ENCODE measurements around the gene PDLIM5.
"Not testable (repeated sequence)": the region's sequence is repeated elsewhere in the genome, so short reads cannot be mapped to it uniquely, and the experiment has no call there.

Gene PDLIM5

DNA sequence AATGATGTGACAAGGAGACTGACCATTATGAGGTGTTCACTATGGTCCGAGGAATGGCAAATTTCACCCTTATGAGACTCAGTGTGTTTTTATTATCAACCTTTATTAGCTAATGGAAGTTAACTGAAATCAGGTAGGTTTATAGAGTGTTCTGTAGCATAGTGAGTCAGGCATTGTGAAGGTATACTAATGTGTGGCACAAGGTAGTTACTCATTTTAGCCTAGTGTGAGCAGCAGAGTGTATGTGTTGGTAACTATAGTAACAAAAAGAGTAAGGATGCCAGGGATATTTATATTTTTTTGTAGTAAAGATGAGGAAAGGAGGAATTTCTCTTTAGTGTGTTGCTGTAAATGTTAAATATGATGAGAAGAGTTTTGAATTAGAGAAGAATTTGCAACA is 12.0 kb downstream of the PDLIM5 start:
- DNase-seq: no peak

DNA sequence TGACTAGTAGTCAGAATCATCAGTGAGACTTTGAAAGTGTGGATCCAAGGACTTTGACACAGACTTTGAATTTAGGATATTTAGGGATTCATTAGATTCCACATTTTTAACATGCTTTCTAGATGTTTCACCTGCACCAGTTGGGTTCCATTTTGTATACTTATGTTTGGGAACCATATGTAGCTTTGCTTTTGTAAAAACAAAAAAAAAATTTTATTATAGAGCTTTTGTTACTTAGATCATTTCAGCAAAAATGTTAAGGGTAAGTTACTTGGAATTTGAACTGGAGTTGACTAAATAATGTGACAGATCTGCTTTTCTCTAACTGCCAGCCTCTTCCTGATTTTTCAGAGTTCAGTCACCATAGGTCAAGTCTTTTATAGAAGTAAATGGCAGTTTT is 14.6 kb downstream of the PDLIM5 start:
- DNase-seq: no peak

DNA sequence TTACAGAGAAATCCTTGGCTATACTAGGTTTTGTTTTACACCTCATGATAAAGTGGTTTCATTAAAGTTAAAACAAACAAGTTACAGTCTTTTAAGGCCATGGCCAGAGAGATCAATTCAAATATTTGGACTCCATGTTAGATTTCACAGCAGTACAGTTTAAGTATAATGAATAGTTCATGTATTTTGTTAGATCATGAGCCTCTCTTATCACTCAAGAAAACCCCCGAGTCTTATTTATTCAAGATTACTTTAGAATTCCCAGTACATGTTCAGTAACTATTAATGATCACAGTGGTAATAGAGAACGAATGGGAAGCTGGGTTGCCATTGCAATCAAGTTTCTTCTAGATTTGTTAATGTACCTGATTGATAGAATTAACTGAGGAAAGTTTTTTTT is 15.2 kb downstream of the PDLIM5 start:
- DNase-seq: no peak

DNA sequence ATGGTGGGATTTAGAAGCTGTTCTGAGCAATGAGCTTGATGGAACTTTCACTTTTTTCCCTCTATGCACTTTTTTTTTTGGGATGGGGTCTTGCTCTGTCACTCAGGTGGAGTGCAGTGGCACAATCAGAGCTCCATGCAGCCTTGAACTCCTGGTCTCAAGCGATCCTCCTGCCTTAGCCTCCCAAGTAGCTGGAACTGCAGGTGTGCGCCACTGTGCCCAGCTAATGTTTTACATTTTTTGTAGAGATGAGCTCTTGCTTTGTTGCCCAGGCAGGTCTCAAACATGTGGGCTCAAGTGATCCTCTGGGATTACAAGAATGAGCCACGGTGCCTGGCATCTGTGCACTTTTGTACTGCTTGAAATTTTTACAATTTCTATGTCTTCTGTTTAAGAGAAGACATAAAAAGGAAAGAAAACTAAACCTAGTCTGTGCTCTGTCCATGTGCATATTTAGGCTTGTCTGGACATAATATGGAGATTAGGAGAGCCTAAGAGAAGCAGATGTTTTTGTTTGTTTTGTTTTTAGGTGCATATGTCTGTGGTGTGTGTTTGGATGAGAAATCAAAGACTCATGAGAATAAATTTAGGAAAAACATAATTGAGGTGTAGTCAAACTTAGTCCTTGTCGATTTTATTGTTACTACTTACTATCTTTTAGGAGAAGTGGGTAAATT is 16.5 kb downstream of the PDLIM5 start:
- no peak for DNase-seq

DNA sequence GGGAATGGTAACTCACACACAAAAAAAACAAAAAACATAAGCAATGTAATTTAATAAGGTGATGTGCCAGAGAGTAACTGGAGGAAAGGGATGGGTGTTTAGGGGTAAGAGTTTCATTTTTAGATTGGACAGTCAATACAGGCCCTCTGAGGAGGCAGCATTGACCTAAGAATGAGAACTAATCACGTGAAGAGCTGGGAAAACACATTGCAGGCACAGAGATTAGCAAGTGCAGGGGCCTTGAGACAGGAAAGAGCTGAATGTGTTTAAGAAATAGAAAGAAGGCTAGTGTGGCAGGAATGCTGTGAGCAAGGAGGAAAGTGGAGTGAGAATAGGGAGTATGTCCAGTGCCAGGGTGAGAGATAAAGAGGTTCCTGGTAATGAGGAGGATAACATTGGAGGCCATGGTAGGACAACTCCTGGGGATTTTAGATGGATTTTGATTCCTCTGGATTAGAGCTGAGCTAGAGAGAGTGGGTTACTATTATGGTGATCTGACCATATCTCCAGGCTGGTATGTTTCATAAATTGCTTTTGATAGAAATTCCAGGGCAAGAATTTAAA is 17.6 kb downstream of the PDLIM5 start:
- DNase-seq: peak; percentile 7

DNA sequence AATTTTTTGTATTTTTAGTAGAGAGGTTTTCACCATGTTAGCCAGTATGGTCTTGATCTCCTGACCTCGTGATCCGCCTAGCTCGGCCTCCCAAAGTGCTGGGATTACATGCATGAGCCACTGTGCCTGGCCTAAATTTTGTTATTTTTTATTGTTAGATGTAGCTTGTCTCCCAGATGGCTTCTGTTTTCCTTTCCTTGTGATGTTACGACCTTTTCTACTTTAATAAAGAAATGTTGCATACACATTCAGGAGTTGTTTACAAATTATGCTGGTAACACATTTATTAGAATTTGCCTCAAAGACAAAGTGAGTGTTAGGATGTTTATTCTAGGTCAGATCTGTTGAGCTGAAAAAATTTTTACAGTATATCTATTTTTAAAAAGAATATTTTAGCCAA is 18.4 kb downstream of the PDLIM5 start:
- DNase-seq: no peak

DNA sequence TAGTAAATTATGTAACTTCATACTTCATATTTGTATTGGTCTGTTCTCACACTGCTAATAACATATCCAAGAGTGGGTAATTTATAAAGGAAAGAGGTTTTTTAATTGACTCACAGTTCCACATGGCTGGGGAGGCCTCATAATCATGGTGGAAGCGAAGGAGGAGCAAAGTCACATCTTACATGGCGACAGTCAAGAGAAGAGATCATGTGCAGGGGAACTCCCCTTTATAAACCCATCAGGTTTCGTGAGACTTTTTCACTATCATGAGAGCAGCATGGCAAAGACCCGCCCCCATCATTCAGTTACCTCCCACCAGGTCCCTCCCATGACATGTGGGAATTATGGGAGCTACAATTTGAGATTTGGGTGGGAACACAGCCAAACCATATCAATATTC is 19.0 kb downstream of the PDLIM5 start:
- DNase-seq: not testable (repeated sequence)

DNA sequence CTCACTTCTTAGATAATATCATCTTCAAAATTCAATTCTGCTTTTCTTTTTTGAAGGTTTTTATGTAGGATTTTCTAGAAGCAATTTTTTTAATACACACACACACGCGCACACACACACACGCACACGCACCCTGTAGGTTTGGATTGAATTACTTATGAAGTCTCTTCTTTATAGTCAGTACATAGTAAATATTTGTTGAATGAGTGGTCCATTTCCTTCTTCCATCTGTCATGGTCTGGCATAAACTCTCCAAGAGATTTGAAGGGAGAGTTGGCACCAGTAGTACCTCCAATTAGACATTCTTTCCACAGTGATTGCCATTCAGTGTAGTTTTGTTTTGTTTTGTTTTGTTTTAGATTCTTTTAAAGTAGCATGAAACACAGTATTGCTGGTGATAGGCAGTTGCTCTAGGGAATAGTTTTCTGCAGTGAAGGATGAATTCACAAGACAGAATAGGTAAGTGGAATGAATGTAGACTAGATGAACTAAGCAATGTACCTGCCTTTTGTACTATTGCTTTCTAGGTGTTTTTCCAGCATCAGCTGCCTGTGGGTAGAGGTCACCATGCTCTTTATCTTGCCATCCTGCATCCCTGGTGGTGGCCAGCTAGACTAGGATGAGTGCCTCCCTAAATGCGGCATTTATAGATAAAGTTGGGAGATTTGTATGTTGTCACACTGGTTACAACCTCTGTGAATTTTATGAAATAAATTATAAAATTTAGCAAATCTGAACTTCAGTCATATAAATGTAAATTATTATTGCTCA is 20.5 kb downstream of the PDLIM5 start:
- no peak for DNase-seq

DNA sequence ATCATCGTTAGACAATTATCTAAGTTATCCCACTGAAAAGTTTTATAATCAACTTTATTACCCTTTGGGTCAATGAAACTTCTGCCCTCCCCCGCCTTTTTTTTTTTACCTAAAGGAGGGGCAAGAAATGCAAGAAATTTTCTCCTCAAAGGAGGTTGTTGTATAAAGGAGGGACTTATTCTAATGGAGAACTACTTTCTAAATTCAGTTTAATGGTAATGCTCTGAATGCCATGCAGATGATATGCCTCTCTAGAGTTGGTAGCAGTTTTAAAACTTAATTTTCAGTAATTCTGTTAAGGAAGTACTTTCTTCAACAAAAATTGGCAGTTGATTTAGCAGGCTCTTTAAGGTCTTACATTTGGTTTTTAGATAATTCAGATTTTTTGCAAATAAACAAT is 23.3 kb downstream of the PDLIM5 start:
- no peak for DNase-seq

DNA sequence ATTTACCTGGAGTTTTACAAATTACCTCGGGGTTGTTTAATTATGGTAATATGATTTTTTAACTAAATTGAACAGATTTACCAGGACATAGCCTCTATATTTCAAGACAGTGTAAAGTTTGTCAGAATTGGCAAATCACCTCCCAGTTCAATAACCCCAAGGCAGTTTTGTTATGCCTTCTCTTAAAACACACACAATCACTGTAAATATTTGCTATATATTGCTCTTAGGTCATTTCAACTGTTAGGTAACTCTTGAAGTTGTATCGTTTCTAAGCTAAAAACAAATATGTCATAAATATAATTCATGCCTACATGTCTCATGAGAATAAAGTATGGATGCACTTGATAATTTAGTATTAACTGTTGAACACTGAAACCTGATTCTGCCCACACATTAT is 24.1 kb downstream of the PDLIM5 start:
- DNase-seq: no peak

DNA sequence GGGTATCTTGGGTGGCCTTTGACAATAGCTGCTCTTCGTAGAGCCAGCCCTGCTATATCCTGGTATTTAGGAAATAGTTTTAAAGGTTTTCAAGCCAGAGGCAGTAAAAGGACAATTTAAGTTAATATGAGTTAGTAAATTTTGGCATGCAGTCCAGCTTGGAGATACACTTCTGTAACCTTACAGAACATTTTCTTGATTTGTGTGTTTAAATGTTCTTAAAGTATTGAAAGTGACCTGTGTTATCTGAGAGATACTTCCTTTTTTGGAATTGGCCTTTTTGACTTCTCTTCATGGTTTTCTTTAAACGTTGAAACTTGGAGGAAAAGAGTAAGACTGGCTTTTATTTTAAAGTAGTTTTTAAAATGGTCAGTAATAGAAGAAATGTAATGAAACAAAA is 25.5 kb downstream of the PDLIM5 start:
- DNase-seq: no peak

DNA sequence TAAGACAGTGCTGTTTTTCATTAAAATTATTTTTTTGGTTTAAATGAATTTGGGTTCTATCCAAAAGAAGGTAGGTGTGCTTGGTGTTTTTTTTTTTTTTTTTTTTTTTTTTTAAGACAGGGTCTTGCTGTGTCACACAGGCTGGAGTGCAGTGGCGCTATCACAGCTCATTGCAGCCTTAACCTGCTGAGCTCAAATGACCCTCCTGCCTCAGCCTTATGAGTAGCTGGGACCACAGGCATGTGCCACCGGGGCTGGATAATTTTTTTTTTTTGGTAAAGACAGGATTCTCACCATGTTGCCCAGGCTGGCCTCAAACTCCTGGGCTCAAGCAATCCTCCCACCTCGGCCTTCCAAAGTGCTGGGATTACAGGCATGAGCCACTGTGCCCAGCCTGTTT is 27.1 kb downstream of the PDLIM5 start:
- not testable (repeated sequence) for DNase-seq

DNA sequence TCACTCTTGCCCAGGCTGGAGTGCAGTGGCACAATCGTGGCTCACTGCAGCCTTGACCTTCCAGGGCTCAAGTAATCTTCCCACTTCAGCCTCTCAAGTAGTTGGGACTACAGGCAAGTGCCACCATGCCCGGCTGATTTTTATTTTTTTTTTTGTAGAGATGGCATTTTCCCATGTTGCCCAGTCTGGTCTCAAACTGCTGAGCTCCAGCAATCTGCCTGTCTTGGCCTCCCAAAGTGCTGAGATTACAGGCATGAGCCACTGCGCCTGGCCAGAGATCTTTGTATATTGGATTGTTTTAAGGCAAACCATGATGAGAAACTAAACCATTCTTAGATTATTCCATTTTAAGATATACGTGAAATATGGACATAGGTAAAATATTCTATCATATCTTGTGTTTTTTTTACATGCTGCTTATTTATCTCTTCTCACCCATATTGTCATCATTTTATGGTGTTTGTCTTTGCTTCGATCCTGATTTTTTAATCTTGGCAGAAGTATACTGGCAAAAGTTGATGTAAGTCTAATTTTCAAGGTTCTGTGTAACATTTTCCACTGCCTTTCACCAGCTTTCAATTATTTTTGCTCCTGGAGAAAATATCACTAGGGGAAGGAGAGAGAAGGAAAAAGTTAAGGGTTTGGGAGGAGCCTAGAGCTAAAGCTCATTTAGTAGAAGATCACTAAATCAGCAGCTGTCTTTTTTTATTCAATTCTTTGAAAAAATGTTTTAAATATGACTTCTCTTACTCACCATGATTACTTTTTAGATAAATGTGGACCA is 27.8 kb downstream of the PDLIM5 start:
- DNase-seq: no peak

DNA sequence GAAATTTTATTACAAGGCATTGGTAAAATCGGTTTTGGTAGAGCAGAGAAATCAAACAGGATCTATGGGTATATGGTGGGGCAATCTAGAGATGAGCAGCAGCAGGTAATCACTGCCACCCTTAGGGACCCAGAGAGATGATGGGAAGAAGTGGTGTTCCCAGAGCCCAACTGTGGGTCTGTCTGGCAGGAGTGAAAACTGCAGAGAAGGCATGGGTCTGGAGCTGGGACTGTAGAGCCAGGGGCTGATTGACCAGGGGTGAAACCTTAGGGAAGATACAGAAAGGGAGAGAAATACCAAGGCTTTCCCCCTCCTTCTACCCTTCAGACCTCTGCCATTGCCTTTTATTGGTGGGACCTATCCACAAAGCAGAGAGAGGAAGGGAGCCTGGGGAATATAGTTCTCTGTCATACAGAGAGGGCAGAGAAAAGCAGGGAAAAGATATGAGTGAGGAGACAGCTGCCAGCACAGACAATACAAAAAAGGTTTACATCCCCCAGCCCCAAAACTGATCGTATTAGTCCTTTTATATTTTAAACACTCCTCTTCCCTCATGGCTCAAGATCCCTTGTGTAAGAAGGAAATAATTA is 28.7 kb downstream of the PDLIM5 start:
- no peak for DNase-seq

DNA sequence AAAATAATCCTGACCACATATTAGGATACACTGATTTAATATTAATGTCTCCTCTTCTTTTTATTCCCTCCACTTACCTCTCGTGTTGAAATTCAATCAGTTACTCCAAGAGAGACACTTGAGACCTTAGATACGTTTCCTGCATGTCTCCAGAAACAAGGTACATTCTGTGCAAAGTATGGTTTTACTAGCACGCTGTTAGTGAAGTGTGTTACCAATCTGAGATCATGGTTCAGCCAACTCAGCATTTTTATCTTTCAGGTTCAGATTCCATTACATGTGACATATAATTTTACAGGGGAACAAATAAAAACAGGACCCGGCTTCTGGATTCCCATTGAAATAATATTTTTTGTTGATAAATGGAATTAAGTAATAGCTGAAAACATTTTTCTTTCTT is 32.2 kb downstream of the PDLIM5 start:
- no peak for DNase-seq

DNA sequence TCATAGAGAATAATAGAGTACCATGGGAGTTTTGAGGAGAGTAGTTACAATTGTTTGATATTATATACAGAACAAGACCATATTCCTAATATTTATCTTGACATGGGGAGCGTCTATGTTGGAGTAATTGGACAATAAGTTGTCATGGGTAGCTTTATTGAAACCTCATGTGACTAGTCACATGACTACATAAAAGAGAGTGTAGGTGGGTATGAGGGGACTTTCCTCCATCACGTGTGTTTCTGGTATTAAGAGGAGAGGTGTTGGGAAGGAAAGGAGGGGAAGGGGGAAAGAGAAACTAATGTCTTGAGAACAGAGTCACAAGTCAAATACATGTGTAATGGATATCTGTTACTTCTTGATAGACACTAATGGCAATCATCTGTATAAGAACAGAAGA is 33.1 kb downstream of the PDLIM5 start:
- DNase-seq: no peak

DNA sequence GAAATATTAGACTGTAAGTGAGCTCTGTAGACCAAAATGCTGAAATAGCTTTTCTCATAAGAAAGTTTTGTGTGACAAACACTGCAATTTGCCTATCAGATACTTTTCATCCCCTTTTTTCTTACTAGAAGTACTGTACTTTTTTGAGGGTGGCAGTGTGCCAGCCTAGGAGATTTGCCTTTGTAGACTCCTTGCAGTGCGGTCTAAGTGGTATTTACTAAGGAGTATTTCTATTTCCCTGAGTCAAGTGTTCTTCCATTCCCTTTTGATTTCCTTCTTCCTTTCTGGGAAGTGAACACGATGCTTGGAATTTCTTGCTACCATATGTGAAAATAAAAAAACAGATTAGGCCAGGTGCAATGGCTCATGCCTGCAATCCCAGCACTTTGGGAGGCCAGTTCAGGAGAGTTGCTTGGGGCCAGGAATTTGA is 34.6 kb downstream of the PDLIM5 start:
- DNase-seq: no peak

DNA sequence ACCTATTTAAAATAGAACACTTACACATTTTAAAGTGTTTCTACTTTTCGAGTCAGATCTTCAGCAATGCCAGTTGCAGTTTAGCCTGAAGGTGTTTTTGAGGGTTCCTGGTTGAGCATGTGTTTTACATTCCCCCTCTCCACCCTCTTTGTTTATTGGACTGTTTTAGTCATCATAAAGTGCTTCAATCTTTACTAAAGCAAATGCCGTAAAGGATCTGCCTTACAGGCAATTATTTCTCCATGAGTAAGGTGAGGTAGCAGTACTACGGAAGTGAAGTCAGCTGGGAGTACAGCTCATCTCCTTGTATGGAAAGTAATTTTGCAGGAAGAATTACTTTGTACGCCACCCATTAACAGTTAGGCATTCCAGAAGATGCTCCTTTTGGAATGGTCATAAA is 36.9 kb downstream of the PDLIM5 start:
- no peak for DNase-seq

DNA sequence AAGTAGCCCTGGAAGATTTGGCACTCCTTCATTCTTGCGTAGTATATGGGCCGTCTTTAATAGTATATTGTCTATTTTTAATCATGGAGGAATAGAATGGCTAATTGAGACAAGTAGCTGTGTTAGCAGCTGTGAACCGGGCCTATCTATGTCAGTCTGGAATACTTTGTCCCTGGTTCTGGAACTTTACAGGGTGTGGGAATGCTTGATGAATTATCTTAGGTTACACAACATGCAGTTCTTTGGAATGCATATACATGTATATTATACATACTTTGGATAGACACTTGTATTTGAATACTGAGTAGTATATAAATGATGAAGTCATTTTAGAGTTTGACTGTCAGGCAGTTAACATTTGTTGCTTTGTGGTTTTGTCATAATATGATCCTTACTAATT is 37.4 kb downstream of the PDLIM5 start:
- DNase-seq: no peak

DNA sequence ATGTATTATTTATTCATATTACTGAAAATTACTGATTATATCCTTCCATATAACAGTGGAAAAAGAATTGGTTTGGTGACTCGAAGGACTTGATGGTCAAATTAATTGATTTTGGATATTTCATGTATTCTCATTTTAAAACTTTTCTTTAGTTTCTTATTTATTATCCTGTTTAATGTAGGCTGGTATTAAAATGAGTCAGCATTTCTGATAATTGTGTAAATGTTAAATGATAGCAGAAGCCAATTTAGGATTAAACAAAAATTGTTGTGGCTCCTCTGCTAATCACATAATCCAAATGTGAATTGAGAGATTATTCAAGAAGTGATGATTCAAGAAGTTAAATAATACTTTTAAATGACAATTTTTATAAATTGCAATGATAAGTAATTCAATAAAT is 38.7 kb downstream of the PDLIM5 start:
- DNase-seq: no peak

DNA sequence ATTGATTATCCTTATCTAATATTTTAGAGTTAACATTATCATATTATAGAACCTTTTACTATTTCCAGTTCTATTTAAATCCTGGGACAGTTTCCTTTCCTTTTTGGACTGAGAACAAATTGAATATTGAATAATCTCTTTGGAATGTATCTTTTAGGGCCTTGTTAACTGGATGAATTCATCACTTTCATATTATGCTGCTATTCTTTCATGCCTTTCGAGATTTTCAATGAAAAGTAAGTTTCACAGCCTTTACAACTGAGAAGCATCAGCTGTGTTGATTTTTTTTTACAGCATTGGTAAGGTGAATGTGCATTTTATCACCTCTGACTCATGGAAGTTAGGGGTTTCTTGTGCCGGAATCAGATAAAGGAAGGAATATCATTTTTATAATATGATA is 39.6 kb downstream of the PDLIM5 start:
- no peak for DNase-seq

DNA sequence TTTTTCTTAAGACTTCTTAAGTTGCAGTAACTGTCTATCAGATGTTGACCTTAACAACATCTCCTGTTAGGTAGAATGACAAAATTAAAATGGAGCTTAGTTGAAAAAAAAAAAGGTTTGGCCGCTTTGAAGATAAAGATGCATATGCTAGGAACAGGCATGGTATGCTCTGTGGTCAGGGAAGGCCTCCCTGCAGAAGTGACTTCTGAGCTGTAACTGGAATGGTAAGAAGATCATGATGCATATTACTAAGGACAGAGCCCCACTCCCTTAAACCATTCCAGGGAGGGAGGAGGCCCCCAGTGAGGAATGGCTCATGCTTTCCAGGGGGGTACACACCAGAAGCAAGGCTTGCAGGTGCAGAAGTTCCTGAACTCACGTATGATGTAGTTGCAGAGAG is 43.7 kb downstream of the PDLIM5 start:
- DNase-seq: no peak

DNA sequence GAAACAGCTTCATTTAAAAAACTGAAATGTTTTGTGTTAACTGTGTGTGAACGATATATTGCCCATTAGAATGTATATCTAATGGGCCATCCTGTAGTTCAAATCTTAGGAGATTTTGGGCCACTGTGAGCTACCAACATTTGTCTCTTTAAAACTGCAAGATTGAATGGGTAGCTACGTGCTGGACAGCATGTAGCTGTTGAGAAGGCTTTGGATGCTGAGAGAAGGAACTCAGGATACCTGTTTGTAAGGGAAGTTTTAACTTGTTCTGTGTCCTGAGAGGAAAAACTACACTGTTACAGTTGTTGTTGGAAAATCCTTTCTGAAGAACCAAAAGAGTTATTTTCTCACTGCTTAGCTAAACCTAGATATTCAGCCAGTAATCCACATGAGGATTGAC is 45.9 kb downstream of the PDLIM5 start:
- no peak for DNase-seq
